Fibroblast of lung (primary cell): ENCODE results near the gene IGSF9. TPM values are rescaled to one million over a fixed set of nuclear protein-coding genes. Genes with fewer than 3 reads are reported as not detected.

Source experiments
- DNase-seq, 2 donors: peaks; one replicate each; pipeline versions ENCODE4 v3.0.0 to v3.0.0-alpha.2; 2010; ENCODE audit warnings: low read depth in 2 of 2
- H2AFZ ChIP-seq: 2 replicates; pipeline ENCODE4 v1.5.1; 2012; ENCODE audit warnings: low read length, control low read depth, inconsistent platforms
- H3K27ac ChIP-seq: 2 replicates; pipeline ENCODE4 v1.5.1; 2011; ENCODE audit warnings: low read length, control low read depth; ENCODE audit not compliant: insufficient read depth
- H3K27me3 ChIP-seq: 2 replicates; pipeline ENCODE4 v1.5.1; 2011; ENCODE audit warnings: mild to moderate bottlenecking, low read length; ENCODE audit not compliant: control insufficient read depth, insufficient read depth
- H3K36me3 ChIP-seq: 2 replicates; pipeline ENCODE4 v1.5.1; 2011; ENCODE audit warnings: low read length; ENCODE audit not compliant: control insufficient read depth, insufficient read depth
- H3K4me1 ChIP-seq: 2 replicates; pipeline ENCODE4 v1.5.1; 2011; ENCODE audit warnings: low read length; ENCODE audit not compliant: control insufficient read depth, insufficient read depth; ENCODE audit errors: extremely low read depth
- H3K4me2 ChIP-seq: 2 replicates; pipeline ENCODE4 v1.5.1; 2011; ENCODE audit warnings: low read length, control low read depth; ENCODE audit not compliant: insufficient read depth; ENCODE audit errors: extremely low read depth
- H3K4me3 ChIP-seq, 4 experiments: fragments of 200-600 bp in 1 of 4; sonication (generic) in 1 of 4; replicated peaks in 1 of 4; 2 replicates each; pipeline ENCODE4 v1.5.1; 2011 to 2016; ENCODE audit warnings: low read length in 4 of 4, low read depth in 3 of 4, mild to moderate bottlenecking in 3 of 4, control low read depth in 2 of 4, inconsistent platforms in 1 of 4, mixed read lengths in 1 of 4; ENCODE audit not compliant: insufficient read depth in 1 of 4; ENCODE audit errors: control extremely low read depth in 1 of 4
- H3K79me2 ChIP-seq: 2 replicates; pipeline ENCODE4 v1.5.1; 2012; ENCODE audit warnings: mild to moderate bottlenecking, low read length, inconsistent platforms; ENCODE audit not compliant: control insufficient read depth, insufficient read depth
- H3K9ac ChIP-seq: 2 replicates; pipeline ENCODE4 v1.5.1; 2011; ENCODE audit warnings: mild to moderate bottlenecking, low read length, control low read depth; ENCODE audit not compliant: insufficient read depth
- H3K9me3 ChIP-seq: 2 replicates; pipeline ENCODE4 v1.5.1; 2012; ENCODE audit warnings: low read depth, low read length; ENCODE audit not compliant: control insufficient read depth, insufficient read depth
- H4K20me1 ChIP-seq: 2 replicates; pipeline ENCODE4 v1.5.1; 2011; ENCODE audit warnings: low read length; ENCODE audit not compliant: control insufficient read depth, insufficient read depth; ENCODE audit errors: extremely low read depth
- EZH2 ChIP-seq: IDR thresholded peaks from 2 replicates; pipeline ENCODE4 v1.5.1; 2012; ENCODE audit warnings: low read length, control low read depth, mild to moderate bottlenecking; ENCODE audit errors: missing control alignments
- polyA plus RNA-seq, 2 donors: library from polyadenylated mRNA; depleted of rRNA in 1 of 2; stranded (reverse) in 1 of 2; unstranded in 1 of 2; fragments of >200 nt; gene quantifications; 2 replicates each; pipeline ENCODE4 v1.2.1, GENCODE V29; 2011 to 2012; ENCODE audit warnings: missing spikeins in 1 of 2
- total RNA-seq: library from RNA; depleted of rRNA; stranded (reverse); fragments of >200 nt; gene quantifications from 2 replicates; pipeline ENCODE4 v1.2.1, GENCODE V29; 2014
- TF ChIP-seq, protein P1 (sequence below), 2 donors: IDR thresholded peaks in 1 of 2; conservative IDR thresholded peaks in 1 of 2; 1 replicate in 1 of 2; 2 replicates in 1 of 2; pipeline ENCODE4 v1.5.1; 2011 to 2012; ENCODE audit warnings: low read length in 2 of 2, control low read depth in 1 of 2, inconsistent platforms in 1 of 2, low read depth in 1 of 2, mild to moderate bottlenecking in 1 of 2

Gene IGSF9
- total and polyA plus RNA-seq, 2 donors (not counting 1 experiment from before 2014, with no cell fraction given) = under 0.01 TPM; not detected in 1

DNA sequence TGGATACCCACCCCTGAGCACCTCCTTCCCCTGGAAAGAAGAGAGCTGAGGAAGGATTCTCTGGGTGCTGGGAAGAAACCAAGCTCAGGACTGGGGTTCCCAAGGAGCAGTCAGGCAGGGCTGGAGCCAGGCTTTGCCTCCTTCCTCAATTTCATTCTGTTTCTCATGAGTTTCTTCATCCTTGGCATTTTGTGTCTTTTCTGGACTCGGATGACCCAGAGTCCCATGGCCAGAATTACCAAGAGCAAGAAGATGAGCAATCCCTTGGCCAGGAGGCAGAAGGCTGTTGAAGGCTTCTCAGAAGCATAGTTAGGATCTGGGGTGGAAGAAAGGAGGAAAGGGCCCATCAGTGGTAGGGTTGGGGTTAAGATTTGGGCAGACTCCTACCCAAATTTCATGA lies 6.1 kb upstream of the IGSF9 start:
- Histone ChIP-seq H3K27me3 (peaks cover 6% of the 10 kb centered on the region), H3K27ac (no peak overlapping the region), H2AFZ (no peak overlapping the region), H3K4me1 (no peaks in the 10 kb centered on the region), H3K9me3 (no peaks in the 10 kb centered on the region), H4K20me1 (no peaks in the 10 kb centered on the region), H3K4me2 (no peak overlapping the region), H3K4me3 (no peak overlapping the region), H3K36me3 (no peaks in the 10 kb centered on the region), H3K9ac (no peak overlapping the region), H3K79me2 (no peaks in the 10 kb centered on the region)
- no peak for DNase-seq
- no peak for TF ChIP-seq EZH2
- TF ChIP-seq, protein P1, sequence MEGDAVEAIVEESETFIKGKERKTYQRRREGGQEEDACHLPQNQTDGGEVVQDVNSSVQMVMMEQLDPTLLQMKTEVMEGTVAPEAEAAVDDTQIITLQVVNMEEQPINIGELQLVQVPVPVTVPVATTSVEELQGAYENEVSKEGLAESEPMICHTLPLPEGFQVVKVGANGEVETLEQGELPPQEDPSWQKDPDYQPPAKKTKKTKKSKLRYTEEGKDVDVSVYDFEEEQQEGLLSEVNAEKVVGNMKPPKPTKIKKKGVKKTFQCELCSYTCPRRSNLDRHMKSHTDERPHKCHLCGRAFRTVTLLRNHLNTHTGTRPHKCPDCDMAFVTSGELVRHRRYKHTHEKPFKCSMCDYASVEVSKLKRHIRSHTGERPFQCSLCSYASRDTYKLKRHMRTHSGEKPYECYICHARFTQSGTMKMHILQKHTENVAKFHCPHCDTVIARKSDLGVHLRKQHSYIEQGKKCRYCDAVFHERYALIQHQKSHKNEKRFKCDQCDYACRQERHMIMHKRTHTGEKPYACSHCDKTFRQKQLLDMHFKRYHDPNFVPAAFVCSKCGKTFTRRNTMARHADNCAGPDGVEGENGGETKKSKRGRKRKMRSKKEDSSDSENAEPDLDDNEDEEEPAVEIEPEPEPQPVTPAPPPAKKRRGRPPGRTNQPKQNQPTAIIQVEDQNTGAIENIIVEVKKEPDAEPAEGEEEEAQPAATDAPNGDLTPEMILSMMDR (conservative IDR thresholded peaks at IDR 0.05 in 1 of 2, IDR thresholded peaks at IDR 0.05 in 1 of 2; ENCODE audit: low read depth in 1 of 2, low read length in 2 of 2) = no peak

GRCh38 chr1:159951016-159951415 lies 5.6 kb upstream of the IGSF9 start:
- Histone ChIP-seq H3K4me3 (no peak overlapping the region), H3K4me1 (no peaks in the 10 kb centered on the region), H3K9ac (no peak overlapping the region), H4K20me1 (no peaks in the 10 kb centered on the region), H2AFZ (no peak overlapping the region), H3K27ac (no peak overlapping the region), H3K27me3 (peaks cover 10% of the 10 kb centered on the region), H3K4me2 (no peak overlapping the region), H3K36me3 (no peaks in the 10 kb centered on the region), H3K9me3 (no peaks in the 10 kb centered on the region), H3K79me2 (no peaks in the 10 kb centered on the region)
- TF ChIP-seq, protein P1 (conservative IDR thresholded peaks at IDR 0.05 in 1 of 2, IDR thresholded peaks at IDR 0.05 in 1 of 2; ENCODE audit: low read depth in 1 of 2, low read length in 2 of 2) = no peak
- no peak for TF ChIP-seq EZH2
- no peak for DNase-seq

DNA sequence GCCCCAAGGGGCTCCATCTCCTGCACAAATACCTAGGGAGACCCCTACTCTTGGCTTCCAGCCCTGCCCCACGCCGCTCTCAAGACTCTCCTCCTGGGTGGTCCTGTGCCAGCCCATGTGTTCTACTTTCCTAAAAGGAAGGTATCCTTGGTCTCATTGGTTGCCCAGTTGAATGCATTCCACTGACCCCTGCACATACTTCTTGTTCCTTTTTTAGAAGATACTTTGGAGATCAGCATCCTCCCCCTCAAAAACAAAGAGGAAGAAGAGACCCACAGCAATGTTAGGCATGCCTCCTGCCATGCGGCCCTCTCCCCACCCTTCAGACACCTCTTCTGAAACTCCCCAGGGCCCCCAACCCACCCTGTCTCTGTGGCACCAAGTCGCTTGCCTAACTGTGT lies 4.6 kb upstream of the IGSF9 start:
- no peak for DNase-seq
- Histone ChIP-seq H3K4me1 (no peaks in the 10 kb centered on the region), H3K36me3 (no peaks in the 10 kb centered on the region), H3K27ac (no peak overlapping the region), H3K27me3 (peaks cover 16% of the 10 kb centered on the region), H4K20me1 (no peaks in the 10 kb centered on the region), H3K4me3 (no peak overlapping the region), H3K9ac (no peak overlapping the region), H3K4me2 (no peak overlapping the region), H3K9me3 (no peaks in the 10 kb centered on the region), H2AFZ (no peak overlapping the region), H3K79me2 (no peaks in the 10 kb centered on the region)
- TF ChIP-seq, protein P1 (conservative IDR thresholded peaks at IDR 0.05 in 1 of 2, IDR thresholded peaks at IDR 0.05 in 1 of 2; ENCODE audit: low read depth in 1 of 2, low read length in 2 of 2) = no peak
- no peak for TF ChIP-seq EZH2
